Activated T-cell treated with anti-CD3 and anti-CD28 coated beads, Interleukin-2, amount 50 U/mL, for 1 hour (primary cell): ENCODE data around the gene GOLGA8S.
"Not testable (repeated sequence)": the region's sequence is repeated elsewhere in the genome, so short reads cannot be mapped to it uniquely, and the experiment has no call there.

Source experiments
- DNase-seq: peaks from one replicate; pipeline ENCODE4 v3.0.0-alpha.2; 2020

Gene GOLGA8S

GRCh38 chr15:23354448-23354847, at the start of gene GOLGA8S:
Gene GOLGA8S, plus strand, starts transcription at chr15:23354748. Its CDS starts 62 bp downstream, at chr15:23354810.
- not testable (repeated sequence) for DNase-seq

- not testable (repeated sequence) for DNase-seq
Measured at GRCh38 chr15:23304805-23305204, 49.7 kb upstream of the GOLGA8S start.

GRCh38 chr15:23305921-23306320, 48.6 kb upstream of the GOLGA8S start:
- DNase-seq = not testable (repeated sequence)

GRCh38 chr15:23311233-23311632, 43.3 kb upstream of the GOLGA8S start:
- not testable (repeated sequence) for DNase-seq

GRCh38 chr15:23334096-23334495, 20.5 kb upstream of the GOLGA8S start, which contains the start of gene GOLGA6L26:
Gene GOLGA6L26, minus strand, starts transcription at chr15:23334196. Its CDS starts 61 bp downstream, at chr15:23334135.
- DNase-seq = not testable (repeated sequence)

- not testable (repeated sequence) for DNase-seq
Measured at GRCh38 chr15:23362622-23363021, 8.1 kb downstream of the GOLGA8S start.

- not testable (repeated sequence) for DNase-seq
Measured at GRCh38 chr15:23364261-23364660, 9.7 kb downstream of the GOLGA8S start.

- DNase-seq = no peak
Measured at GRCh38 chr15:23370578-23370977, 16.0 kb downstream of the GOLGA8S start.

- not testable (repeated sequence) for DNase-seq
Measured at GRCh38 chr15:23371134-23371533, 16.6 kb downstream of the GOLGA8S start.

- DNase-seq = not testable (repeated sequence)
Measured at GRCh38 chr15:23371868-23372267, 17.3 kb downstream of the GOLGA8S start.

- no peak for DNase-seq
Measured at GRCh38 chr15:23372284-23372683, 17.7 kb downstream of the GOLGA8S start.

- not testable (repeated sequence) for DNase-seq
Measured at GRCh38 chr15:23372891-23373600, 18.5 kb downstream of the GOLGA8S start.

GRCh38 chr15:23374226-23374625, 19.7 kb downstream of the GOLGA8S start:
- not testable (repeated sequence) for DNase-seq

GRCh38 chr15:23378946-23379345, 24.4 kb downstream of the GOLGA8S start:
- DNase-seq = not testable (repeated sequence)

- DNase-seq = not testable (repeated sequence)
Measured at GRCh38 chr15:23380700-23381099, 26.2 kb downstream of the GOLGA8S start.

GRCh38 chr15:23381192-23381591, 26.6 kb downstream of the GOLGA8S start:
- DNase-seq = not testable (repeated sequence)

- DNase-seq = no peak
Measured at GRCh38 chr15:23384371-23384770, 29.8 kb downstream of the GOLGA8S start.

- DNase-seq = no peak
Measured at GRCh38 chr15:23385886-23386430, 31.4 kb downstream of the GOLGA8S start.

GRCh38 chr15:23387621-23388190, 33.2 kb downstream of the GOLGA8S start:
- DNase-seq = no peak

GRCh38 chr15:23395030-23395692, 40.6 kb downstream of the GOLGA8S start:
- no peak for DNase-seq

- DNase-seq = no peak
Measured at GRCh38 chr15:23395832-23396231, 41.3 kb downstream of the GOLGA8S start.

GRCh38 chr15:23397779-23398178, 43.2 kb downstream of the GOLGA8S start:
- no peak for DNase-seq

- DNase-seq = not testable (repeated sequence)
Measured at GRCh38 chr15:23398357-23398756, 43.8 kb downstream of the GOLGA8S start.
